Common myeloid progenitor, CD34-positive (primary cell): ENCODE measurements around the gene RAPGEF5.
A peak's percentile ranks its signal among the peaks of the same experiment; 100 is the strongest.

ENCODE experiments used
- CTCF ChIA-PET: fragments of 350-600 bp; sonication (Branson Sonifier 250); formaldehyde crosslinking; loops from one replicate; lab custom pipeline; 2021; ENCODE audit warnings: antibody characterized with exemption; lab: Charles Lee
- POLR2A ChIA-PET: fragments of 350-600 bp; sonication (Branson Sonifier 250); formaldehyde crosslinking; loops from one replicate; lab custom pipeline; 2021; ENCODE audit warnings: antibody characterized with exemption; lab: Charles Lee
- DNase-seq, 3 donors: peaks; one replicate each; pipeline versions ENCODE4 v3.0.0 to v3.0.0-alpha.2; 2013
- H3K27ac ChIP-seq, 2 experiments: 1 replicate in 1 of 2; 2 replicates in 1 of 2; pipeline ENCODE4 v1.7.0; 2013; ENCODE audit warnings: inconsistent platforms in 2 of 2, low read length in 2 of 2, mild to moderate bottlenecking in 2 of 2, low read depth in 1 of 2, moderate library complexity in 1 of 2; ENCODE audit not compliant: severe bottlenecking in 2 of 2, insufficient read depth in 1 of 2, poor library complexity in 1 of 2
- H3K27me3 ChIP-seq, 5 experiments: replicated peaks in 2 of 5; 1 replicate in 3 of 5; 2 replicates in 2 of 5; pipeline versions ENCODE4 v1.6.1 to v1.7.0; 2013; ENCODE audit warnings: low read length in 4 of 5, mild to moderate bottlenecking in 2 of 5, moderate library complexity in 2 of 5, inconsistent platforms in 1 of 5; ENCODE audit not compliant: insufficient read depth in 5 of 5, control insufficient read depth in 4 of 5
- H3K36me3 ChIP-seq, 4 experiments: 1 replicate in 2 of 4; 2 replicates in 2 of 4; pipeline versions ENCODE4 v1.6.1 to v1.7.0; 2013; ENCODE audit warnings: low read length in 3 of 4, control low read depth in 1 of 4, mild to moderate bottlenecking in 1 of 4; ENCODE audit not compliant: control insufficient read depth in 4 of 4, insufficient read depth in 4 of 4
- H3K4me1 ChIP-seq, 4 experiments: 1 replicate in 3 of 4; 2 replicates in 1 of 4; pipeline versions ENCODE4 v1.6.1 to v1.7.1; 2013; ENCODE audit warnings: low read length in 3 of 4, mild to moderate bottlenecking in 3 of 4, control low read depth in 1 of 4, inconsistent platforms in 1 of 4, moderate library complexity in 1 of 4; ENCODE audit not compliant: control insufficient read depth in 4 of 4, insufficient read depth in 4 of 4; ENCODE audit errors: control extremely low read depth in 1 of 4
- H3K4me3 ChIP-seq, 7 experiments: 1 replicate in 4 of 7; 2 replicates in 3 of 7; pipeline versions ENCODE4 v1.5.1 to v1.7.0; 2013; ENCODE audit warnings: mild to moderate bottlenecking in 7 of 7, low read length in 6 of 7, moderate library complexity in 6 of 7, inconsistent platforms in 2 of 7, low read depth in 2 of 7, control low read depth in 1 of 7; ENCODE audit not compliant: insufficient read depth in 4 of 7, control insufficient read depth in 1 of 7; ENCODE audit errors: extremely low read depth in 1 of 7
- H3K9me3 ChIP-seq, 5 experiments: 1 replicate in 4 of 5; 2 replicates in 1 of 5; pipeline versions ENCODE4 v1.6.1 to v1.7.1; 2013; ENCODE audit warnings: low read length in 4 of 5, mild to moderate bottlenecking in 2 of 5, inconsistent platforms in 1 of 5, low read depth in 1 of 5, moderate library complexity in 1 of 5; ENCODE audit not compliant: control insufficient read depth in 4 of 5, insufficient read depth in 2 of 5; ENCODE audit errors: control extremely low read depth in 1 of 5
- WGBS: methylation state at CpG from one replicate; pipeline ENCODE4 v1.1.5; 2013; ENCODE audit not compliant: insufficient coverage; 5-methylcytosine and 5-hydroxymethylcytosine counted together

Gene RAPGEF5

DNA sequence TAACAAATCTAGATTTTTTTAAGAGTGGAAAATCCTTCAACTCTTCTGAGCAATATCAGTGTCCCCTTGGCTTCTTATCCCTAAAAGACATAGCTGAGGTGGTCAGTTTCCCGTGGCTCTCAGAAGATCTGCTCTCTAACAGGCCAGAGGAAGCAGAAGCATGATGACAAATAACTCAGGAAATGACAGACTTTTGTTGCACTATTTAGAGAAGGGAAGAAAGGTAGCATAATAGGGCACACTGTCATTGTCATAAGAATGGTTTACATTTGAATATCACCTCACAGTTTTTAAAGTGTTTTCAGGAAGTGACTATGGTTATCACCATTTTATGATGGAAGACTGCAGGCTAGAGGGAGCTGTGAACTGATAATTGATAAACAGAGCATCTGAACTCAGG, 33.6 kb upstream of the RAPGEF5 start:
- ChIA-PET CTCF (interaction anchor here (0.8 to 1.1 kb wide), 2 partner anchors 11 to 17 kb away, joined by 3 read pairs; no protein-coding TSS in a partner anchor), POLR2A (no interaction called here)
- H3K4me1 ChIP-seq, result no peaks in the 10 kb centered on the region
- no peak overlapping the region for H3K4me3 ChIP-seq
- 33% methylated on average over 1 of the region's 1 CpG for WGBS
- no peaks in the 10 kb centered on the region for H3K36me3 ChIP-seq
- peak in 1 of 3 donors; percentile 5 for DNase-seq
- no peaks in the 10 kb centered on the region for H3K27me3 ChIP-seq
- peaks cover 0 to 3% (median 0%) of the 10 kb centered on the region in 5 experiments for H3K9me3 ChIP-seq
- no peak overlapping the region for H3K27ac ChIP-seq

DNA sequence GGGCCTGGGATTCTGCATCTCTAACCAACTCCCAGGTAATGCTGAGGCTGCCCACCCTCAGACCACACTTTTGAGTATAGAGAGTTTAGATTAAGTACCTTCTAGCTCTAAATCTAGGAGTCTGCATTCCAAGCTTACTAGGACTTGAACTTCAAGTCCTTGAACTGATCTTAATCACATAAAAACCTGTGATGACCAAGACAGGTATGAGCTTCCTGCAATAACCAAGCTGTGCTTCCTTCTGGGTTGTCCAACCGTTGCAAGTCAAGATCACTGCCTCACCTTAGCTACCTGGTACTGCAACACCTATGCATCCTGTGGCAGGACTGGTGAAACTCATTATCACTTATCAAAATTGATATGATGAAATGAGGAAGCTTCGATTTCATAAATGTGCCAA, 32.9 kb upstream of the RAPGEF5 start:
- ChIA-PET CTCF (interaction anchor here (0.8 to 1.1 kb wide), 2 partner anchors 12 to 17 kb away, joined by 3 read pairs; no protein-coding TSS in a partner anchor), POLR2A (no interaction called here)
- WGBS, result 95% methylated on average over 2 of the region's 2 CpGs
- no peak for DNase-seq
- Histone ChIP-seq H3K4me1 (no peaks in the 10 kb centered on the region), H3K27me3 (no peaks in the 10 kb centered on the region), H3K36me3 (no peaks in the 10 kb centered on the region), H3K4me3 (no peak overlapping the region), H3K9me3 (peaks cover 0 to 3% (median 0%) of the 10 kb centered on the region in 5 experiments), H3K27ac (no peak overlapping the region)

DNA sequence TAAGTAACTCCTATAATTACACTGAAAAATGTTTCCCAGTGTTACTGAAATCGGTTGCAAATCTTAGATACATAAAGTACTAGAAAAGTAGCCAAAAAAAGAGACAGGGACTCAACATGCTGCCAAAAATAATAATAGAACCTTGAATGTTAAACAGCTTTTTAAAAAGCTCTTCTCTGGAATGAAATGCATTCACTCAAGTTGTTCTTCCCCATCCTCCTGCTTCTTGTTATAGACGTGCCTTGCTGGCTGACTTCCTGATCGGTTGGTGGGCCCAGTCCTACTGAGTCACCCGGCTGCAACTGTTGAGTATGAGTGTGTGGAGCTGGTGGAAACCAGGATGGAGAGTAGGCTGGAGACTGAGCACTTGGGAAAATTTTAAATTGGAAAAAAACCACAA, 30.6 kb upstream of the RAPGEF5 start:
- no peak for DNase-seq
- Histone ChIP-seq H3K36me3 (no peaks in the 10 kb centered on the region), H3K4me3 (no peak overlapping the region), H3K27me3 (no peaks in the 10 kb centered on the region), H3K27ac (no peak overlapping the region), H3K9me3 (peaks cover 0 to 3% (median 0%) of the 10 kb centered on the region in 5 experiments), H3K4me1 (no peaks in the 10 kb centered on the region)
- CTCF ChIA-PET, result no interaction called here
- POLR2A ChIA-PET, result no interaction called here
- 81% methylated on average over 4 of the region's 4 CpGs for WGBS

DNA sequence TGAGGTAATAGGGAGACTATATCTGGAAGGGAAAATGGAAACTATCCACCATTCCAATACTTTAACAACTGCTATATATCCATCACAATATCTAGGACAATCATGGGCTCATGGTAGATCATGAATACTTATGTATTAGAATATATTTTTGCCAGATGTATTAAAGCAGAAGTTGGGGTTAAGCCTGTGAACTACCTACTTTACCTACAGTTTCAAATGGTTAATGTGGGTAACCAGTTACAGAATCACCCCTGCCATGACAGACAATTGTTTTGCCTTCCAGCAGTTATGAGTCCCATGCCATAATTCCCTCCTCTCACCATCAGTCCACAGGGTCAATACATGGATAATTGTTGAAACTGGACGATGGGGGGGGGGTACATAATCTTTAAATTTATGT, 29.9 kb upstream of the RAPGEF5 start:
- ChIA-PET POLR2A (no interaction called here), CTCF (no interaction called here)
- Histone ChIP-seq H3K9me3 (peaks cover 0 to 3% (median 0%) of the 10 kb centered on the region in 5 experiments), H3K4me3 (no peak overlapping the region), H3K4me1 (no peaks in the 10 kb centered on the region), H3K27ac (no peak overlapping the region), H3K27me3 (no peaks in the 10 kb centered on the region), H3K36me3 (no peaks in the 10 kb centered on the region)
- DNase-seq, result peak in 1 of 3 donors; percentile 15
- no CpG with 5 or more reads among the region's 1 CpG for WGBS

DNA sequence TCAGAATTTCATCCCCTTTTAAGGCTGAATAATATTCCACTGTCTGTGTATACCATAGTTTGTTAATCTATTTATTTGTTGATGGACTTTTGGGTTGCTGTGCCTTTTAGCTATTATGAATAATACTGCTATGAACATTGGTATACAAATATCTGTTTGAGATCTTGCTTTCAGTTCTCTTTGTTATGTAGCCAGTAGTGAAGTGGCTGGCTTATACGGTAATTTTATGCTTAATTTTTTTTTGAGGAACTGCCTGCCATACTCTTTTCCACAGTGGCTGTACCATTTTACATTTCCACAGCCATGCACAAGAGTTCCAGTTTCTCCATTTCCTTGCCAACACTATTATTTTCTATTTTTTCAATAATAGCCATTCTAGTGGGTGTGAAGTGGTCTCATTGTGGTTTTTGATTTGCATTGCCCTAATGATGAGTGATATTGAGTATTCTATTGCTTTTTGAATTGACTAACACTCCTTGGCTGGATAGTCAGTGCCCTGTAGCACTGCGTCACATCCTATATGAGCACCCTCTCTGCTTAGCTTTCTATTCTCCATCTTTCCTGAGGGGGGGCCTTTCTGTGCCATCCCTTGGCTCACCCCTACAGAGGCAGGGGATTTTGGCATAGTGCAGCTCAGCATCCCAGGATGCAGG, 29.4 kb upstream of the RAPGEF5 start:
- Histone ChIP-seq H3K4me3 (no peak overlapping the region), H3K27ac (no peak overlapping the region), H3K9me3 (peaks cover 0 to 3% (median 0%) of the 10 kb centered on the region in 5 experiments), H3K36me3 (no peaks in the 10 kb centered on the region), H3K4me1 (no peaks in the 10 kb centered on the region), H3K27me3 (no peaks in the 10 kb centered on the region)
- DNase-seq, result no peak
- 100% methylated on average over 1 of the region's 2 CpGs for WGBS
- POLR2A ChIA-PET, result no interaction called here
- CTCF ChIA-PET, result no interaction called here

DNA sequence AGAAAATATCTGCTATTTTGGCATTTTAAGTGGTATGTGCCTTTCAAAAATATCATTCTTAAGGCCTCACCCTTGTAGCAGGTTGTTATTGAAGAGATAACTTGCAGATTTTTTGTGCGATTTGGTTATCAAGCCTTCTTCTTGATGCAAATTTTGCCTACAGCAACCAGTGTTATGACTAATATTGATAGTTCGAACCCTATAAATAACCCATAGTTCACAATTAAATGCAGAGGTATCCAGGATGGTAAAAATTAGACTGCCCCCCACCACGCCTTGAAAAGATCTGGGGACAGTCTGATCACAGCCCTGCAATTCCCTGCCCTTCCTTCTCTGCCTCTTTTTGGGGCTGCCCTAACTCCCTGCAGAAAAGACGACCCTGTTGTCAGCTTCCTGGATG, 28.4 kb upstream of the RAPGEF5 start:
- H3K36me3 ChIP-seq, result no peaks in the 10 kb centered on the region
- peaks cover 0 to 3% (median 0%) of the 10 kb centered on the region in 5 experiments for H3K9me3 ChIP-seq
- H3K4me1 ChIP-seq, result no peaks in the 10 kb centered on the region
- H3K4me3 ChIP-seq, result no peak overlapping the region
- WGBS, result 100% methylated on average over 2 of the region's 4 CpGs
- H3K27me3 ChIP-seq, result no peaks in the 10 kb centered on the region
- no peak for DNase-seq
- no peak overlapping the region for H3K27ac ChIP-seq
- ChIA-PET CTCF (interaction anchor here (0.6 kb wide), 1 partner anchor 919 kb away, joined by 4 read pairs; no protein-coding TSS in a partner anchor), POLR2A (no interaction called here)

DNA sequence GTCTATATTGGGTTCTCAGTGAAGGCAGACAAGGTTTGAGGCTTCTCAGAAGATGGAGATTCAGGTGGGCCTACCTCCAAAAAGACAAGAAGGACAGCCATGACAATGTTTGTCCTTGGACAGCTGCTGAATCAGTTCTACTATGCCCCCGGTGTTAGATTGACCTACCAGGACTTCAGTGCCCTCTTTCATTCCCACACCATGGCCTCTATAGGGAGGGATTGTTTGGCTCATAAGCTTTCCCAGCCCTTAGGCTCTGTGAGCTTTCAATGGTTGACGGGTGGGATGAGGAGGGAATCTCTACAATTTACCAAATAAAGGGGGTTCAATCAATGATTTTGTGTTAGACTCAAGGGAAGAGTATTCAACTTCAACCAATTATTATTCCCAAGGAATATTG, 23.4 kb upstream of the RAPGEF5 start:
- H3K27ac ChIP-seq, result no peak overlapping the region
- H3K27me3 ChIP-seq, result no peaks in the 10 kb centered on the region
- 100% methylated on average over 1 of the region's 2 CpGs for WGBS
- no peaks in the 10 kb centered on the region for H3K9me3 ChIP-seq
- no peak for DNase-seq
- no peaks in the 10 kb centered on the region for H3K4me1 ChIP-seq
- POLR2A ChIA-PET, result no interaction called here
- H3K4me3 ChIP-seq, result no peak overlapping the region
- H3K36me3 ChIP-seq, result no peaks in the 10 kb centered on the region
- CTCF ChIA-PET, result interaction anchor here (1.0 kb wide), 1 partner anchor 8 kb away, joined by 4 read pairs; no protein-coding TSS in a partner anchor
